ENCODE results near the gene MED17. TPM values are rescaled to one million over a fixed set of nuclear protein-coding genes. Genes with fewer than 3 reads are reported as not detected.
A peak's percentile ranks its signal among the peaks of the same experiment; 100 is the strongest.

The MED17 gene
- total RNA-seq, 1 experiment from 2014 or later = 41.1 TPM

DNA sequence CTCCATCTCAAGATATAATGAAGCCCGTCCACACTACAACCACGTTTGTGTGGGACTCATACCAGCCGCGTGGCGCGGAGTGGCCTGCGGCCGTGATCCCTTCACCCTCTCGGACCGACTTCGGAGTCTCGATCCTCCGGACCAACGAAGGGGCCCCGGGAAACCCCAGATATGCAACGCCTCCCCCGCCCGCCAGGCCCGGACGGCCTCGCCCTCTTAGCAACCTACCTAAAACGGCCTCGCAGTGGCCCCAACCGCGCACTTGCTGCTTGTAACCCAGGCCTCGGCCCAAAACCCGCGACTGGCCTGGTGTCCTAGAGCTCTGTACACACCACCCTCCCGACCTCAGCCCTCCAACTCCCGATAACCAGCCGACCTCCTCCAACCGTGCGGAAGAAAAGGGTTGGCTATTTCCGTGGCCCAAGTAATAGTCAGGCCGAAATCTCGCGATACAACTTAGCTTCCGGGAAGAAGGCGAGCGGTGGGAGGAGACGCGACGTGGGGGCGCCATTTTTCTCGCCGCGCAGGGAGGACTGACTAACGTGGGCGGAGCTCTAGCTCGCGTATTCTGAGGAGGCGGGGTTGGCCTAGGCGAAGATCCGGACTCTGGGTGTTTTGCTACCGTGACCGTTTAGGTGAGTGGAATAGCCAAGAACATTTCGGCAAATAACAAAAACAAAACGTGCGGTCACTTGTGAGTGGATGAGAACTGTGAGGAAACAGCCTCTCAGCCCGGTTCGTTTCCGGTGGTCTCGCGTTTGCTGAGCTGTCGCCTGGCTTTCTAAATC is 42.8 kb upstream of the MED17 start, which contains the start of the genes C11orf54 and TAF1D (continued):
- TF ChIP-seq, protein P1, sequence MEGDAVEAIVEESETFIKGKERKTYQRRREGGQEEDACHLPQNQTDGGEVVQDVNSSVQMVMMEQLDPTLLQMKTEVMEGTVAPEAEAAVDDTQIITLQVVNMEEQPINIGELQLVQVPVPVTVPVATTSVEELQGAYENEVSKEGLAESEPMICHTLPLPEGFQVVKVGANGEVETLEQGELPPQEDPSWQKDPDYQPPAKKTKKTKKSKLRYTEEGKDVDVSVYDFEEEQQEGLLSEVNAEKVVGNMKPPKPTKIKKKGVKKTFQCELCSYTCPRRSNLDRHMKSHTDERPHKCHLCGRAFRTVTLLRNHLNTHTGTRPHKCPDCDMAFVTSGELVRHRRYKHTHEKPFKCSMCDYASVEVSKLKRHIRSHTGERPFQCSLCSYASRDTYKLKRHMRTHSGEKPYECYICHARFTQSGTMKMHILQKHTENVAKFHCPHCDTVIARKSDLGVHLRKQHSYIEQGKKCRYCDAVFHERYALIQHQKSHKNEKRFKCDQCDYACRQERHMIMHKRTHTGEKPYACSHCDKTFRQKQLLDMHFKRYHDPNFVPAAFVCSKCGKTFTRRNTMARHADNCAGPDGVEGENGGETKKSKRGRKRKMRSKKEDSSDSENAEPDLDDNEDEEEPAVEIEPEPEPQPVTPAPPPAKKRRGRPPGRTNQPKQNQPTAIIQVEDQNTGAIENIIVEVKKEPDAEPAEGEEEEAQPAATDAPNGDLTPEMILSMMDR (IDR thresholded peaks at IDR 0.05 in 2 of 3, conservative IDR thresholded peaks at IDR 0.05 in 1 of 3; ENCODE audit: borderline replicate concordance in 1 of 3, insufficient read depth in 1 of 3, low read depth in 2 of 3, low read length in 2 of 3) = no peak
- TF ChIP-seq SRF (IDR thresholded peaks at IDR 0.05; ENCODE audit: low read depth) (no peak), ZFX (IDR thresholded peaks at IDR 0.05) (peak; percentile 89), CEBPB (IDR thresholded peaks at IDR 0.05; ENCODE audit: low read depth) (no peak), ZNF274 (IDR thresholded peaks at IDR 0.05; ENCODE audit: low read depth, low read length) (no peak), CBX3 (IDR thresholded peaks at IDR 0.05; ENCODE audit: low read depth) (peak; percentile 81; the same call in 1 of the 2 replicates), SP1 (IDR thresholded peaks at IDR 0.05; ENCODE audit: low read depth) (peak; percentile 65), FOSL1 (IDR thresholded peaks at IDR 0.05; ENCODE audit: low read depth) (no peak; the same call in 1 of the 2 replicates), EZH2 (IDR thresholded peaks at IDR 0.05) (no peak), EZH2phosphoT487 (IDR thresholded peaks at IDR 0.05; ENCODE audit: borderline replicate concordance) (no peak), RAD21 (IDR thresholded peaks at IDR 0.05; ENCODE audit: low read depth) (no peak), YY1 (IDR thresholded peaks at IDR 0.05; ENCODE audit: extremely low read depth, insufficient replicate concordance, low read depth, low read length) (peak; percentile 95)
- TF ChIP-seq, protein P2, sequence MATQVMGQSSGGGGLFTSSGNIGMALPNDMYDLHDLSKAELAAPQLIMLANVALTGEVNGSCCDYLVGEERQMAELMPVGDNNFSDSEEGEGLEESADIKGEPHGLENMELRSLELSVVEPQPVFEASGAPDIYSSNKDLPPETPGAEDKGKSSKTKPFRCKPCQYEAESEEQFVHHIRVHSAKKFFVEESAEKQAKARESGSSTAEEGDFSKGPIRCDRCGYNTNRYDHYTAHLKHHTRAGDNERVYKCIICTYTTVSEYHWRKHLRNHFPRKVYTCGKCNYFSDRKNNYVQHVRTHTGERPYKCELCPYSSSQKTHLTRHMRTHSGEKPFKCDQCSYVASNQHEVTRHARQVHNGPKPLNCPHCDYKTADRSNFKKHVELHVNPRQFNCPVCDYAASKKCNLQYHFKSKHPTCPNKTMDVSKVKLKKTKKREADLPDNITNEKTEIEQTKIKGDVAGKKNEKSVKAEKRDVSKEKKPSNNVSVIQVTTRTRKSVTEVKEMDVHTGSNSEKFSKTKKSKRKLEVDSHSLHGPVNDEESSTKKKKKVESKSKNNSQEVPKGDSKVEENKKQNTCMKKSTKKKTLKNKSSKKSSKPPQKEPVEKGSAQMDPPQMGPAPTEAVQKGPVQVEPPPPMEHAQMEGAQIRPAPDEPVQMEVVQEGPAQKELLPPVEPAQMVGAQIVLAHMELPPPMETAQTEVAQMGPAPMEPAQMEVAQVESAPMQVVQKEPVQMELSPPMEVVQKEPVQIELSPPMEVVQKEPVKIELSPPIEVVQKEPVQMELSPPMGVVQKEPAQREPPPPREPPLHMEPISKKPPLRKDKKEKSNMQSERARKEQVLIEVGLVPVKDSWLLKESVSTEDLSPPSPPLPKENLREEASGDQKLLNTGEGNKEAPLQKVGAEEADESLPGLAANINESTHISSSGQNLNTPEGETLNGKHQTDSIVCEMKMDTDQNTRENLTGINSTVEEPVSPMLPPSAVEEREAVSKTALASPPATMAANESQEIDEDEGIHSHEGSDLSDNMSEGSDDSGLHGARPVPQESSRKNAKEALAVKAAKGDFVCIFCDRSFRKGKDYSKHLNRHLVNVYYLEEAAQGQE (IDR thresholded peaks at IDR 0.05; ENCODE audit: low read depth) = no peak
